Stimulated activated CD8-positive, alpha-beta memory T cell treated with anti-CD3 and anti-CD28 coated beads, Interleukin-2, amount 100 ng/mL, for 1 hour (primary cell): ENCODE measurements around the gene MEGF11.
"Not testable (repeated sequence)": the region's sequence is repeated elsewhere in the genome, so short reads cannot be mapped to it uniquely, and the experiment has no call there.

Source experiments
- DNase-seq, 2 donors: peaks; one replicate each; pipeline ENCODE4 v3.0.0-alpha.2; 2020; ENCODE audit warnings: low read depth in 2 of 2

Gene MEGF11

DNA sequence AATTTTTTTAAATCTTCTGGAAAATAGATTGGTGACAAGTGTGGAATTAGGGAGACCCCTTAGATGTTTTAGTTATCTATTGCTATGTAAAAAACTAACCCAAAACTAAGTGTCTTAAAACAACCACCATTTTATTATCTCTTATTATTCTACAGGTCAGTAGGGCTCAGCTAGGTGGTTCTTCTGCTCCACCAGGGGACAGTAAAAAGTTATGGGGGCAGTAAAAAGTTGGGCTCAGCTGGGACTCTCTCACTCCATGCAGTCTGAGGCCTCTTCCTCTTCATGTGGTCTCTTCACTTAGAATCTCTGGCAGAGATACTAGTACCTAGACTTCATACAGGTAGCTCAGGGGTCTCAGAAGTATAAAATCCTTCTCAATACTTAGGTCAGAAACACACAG, 21.8 kb upstream of the MEGF11 start:
- no peak for DNase-seq

DNA sequence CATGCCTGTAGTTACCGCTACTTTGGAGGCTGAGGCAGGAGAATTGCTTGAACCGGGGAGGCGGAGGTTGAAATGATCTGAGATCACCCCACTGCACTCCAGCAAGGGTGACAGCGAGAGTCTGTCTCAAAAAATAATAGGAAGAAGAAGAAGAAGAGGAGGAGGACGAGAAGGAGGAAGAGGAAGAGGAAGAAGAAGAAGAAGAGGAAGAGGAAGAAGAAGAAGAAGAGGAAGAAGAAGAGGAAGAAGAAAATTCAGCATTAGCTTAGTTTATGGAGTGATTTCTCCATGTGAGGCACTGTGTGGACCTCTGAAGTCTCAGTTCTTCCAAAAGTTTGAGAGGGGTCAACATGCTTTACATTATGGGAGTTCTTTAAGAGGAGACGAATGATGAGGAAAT, 17.4 kb upstream of the MEGF11 start:
- DNase-seq = no peak

DNA sequence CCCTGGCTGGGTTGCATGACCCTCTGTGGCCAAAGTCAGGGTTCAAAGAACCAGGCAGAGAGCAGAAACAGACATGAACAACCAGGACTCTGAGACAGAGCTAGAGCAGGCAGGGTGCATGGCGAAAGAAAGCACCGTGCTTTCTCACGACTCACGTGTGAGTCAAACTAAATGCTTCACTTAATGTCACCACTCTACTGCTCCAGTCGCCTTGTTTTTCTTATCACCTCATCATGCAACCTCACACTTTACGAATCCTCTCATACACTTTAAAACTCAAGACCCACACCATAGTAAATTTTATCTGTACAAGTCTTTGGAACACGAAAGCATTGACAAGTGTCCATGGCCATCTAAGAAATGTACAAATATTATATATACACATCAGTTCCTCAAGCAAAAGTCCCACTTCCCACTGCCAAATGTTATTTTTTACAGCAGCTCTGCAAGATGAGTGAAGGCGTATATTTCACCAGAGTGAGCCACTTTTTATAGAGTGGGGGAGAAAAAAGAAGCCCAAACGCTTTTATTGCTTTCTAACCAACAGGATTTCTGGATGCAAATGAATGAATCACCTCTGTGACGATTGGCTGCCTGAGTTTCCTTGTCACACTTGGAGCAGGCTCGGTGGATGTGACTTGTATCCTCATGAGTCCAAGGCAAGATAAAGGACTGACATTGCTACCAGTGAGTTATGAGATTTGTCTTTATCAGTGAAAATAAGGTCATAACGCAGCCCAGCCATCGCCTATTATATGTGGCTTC, 16.0 kb upstream of the MEGF11 start:
- DNase-seq = no peak

DNA sequence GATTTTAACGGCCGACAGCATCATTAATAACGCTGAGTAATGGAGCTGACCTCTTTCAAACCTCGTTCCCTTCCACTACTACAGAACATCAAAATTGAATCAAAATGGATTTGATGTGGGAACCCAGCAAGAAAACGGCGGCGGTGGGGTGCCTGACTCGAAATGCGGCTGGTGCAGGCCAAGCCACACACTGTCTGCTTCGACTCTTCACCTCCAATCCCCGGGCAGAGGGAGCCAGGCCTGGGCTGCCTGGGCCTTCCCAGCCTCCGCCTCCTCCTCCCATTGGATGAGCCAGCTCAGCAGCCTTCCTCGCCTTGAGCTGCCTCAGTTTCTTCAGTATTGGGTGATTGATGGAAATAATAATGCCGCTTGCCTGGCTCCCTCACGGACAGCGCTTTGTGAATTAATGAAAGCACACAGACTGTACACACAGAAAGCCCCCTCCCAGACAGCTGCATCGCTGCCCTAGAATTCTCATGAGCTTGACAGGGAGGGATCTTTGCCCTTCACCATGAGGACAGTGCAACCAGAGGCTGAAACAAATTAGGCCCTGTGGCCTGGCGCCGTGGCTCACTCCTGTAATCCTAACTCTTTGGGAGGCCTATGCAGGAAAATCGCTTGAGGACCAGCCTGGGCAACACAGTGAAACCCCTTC, 11.4 kb upstream of the MEGF11 start:
- DNase-seq = no peak

DNA sequence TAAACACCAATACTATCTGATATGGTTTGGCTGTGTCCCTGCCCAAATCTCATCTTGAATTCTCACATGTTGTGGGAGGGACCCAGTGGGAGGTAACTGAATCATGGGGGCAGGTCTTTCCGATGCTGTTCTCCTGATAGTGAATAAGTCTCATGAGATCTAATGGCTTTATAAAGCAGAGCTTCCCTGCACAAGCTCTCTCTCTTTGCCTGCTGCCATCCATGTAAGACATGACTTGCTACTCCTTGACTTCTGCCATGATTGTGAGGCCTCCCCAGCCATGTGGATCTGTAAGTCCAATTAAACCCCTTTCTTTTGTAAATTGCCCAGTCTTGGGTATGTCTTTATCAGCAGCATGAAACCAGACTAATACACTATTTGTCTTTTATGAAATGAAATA, 9.3 kb upstream of the MEGF11 start:
- DNase-seq = not testable (repeated sequence)

DNA sequence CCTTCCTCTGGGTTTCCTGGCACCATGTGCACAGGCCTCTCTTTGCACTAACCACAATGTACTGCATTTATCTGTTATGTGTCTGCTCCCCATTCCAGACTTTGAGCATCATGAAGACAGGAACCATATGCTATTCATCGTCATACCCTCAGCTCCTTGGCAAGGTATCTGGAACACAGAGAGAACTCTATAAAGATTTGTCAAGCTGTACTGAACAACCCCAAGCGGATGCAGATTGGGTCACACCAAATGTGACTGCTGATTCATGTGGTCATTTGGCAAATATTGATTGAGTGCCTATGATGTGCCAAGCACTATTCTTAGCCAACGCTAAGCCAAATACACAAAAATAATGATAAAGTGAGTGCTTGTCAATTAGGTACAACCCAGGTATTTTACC, 7.5 kb upstream of the MEGF11 start:
- no peak for DNase-seq

DNA sequence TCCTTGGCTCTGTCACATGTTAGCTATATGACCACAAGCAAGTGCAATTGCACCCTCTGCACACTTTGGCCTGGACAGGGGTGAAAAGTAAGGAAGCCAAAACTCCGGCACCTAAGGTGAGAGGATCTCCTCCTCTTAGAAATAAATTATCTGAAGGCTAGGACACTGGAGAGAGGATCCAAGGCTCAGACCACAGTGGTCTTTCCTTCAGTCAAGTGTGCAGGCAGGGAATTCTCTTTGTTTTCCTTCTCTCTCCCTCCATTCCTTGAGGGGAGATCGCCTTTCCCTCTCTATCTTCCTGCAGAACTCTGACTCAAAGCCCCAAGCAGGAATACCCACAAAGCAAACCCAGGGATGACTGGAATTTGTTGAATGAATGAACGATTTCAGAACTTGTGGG, 3.1 kb upstream of the MEGF11 start:
- no peak for DNase-seq

DNA sequence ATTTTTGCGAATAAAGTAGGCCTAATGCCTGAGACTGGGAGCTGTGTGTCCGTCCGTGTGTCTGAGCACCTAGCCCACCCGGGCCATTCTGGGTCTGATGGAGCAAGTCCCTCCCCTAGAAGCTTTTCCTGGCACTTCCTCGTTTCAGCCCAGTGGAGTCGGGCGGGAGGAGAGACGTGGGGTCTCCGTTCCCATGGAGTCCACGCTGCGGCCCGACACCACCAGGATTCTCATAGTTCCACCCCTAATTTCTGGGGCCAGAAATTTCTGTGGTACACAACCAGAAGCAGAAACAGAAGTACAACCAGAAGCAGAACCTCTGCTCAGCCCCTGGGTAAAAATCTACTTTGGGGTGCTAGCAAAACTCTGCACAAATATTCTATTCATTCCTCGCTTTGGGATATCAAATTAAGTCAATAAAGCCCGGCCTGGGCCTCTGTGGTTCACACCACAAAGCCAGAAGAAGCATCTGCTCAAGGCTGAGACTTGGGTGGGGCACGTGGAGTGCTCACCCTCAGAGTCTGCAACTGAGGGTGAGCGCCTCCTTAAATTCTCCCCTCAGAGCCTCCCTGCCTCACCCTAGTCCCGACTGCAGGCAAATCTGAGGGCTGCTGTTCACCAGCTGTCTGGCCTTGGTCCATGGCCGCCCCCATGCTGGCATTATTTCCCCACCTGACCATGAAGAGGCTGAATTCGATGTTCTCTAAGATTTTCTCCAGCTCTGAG, 1.6 kb upstream of the MEGF11 start:
- DNase-seq = no peak

DNA sequence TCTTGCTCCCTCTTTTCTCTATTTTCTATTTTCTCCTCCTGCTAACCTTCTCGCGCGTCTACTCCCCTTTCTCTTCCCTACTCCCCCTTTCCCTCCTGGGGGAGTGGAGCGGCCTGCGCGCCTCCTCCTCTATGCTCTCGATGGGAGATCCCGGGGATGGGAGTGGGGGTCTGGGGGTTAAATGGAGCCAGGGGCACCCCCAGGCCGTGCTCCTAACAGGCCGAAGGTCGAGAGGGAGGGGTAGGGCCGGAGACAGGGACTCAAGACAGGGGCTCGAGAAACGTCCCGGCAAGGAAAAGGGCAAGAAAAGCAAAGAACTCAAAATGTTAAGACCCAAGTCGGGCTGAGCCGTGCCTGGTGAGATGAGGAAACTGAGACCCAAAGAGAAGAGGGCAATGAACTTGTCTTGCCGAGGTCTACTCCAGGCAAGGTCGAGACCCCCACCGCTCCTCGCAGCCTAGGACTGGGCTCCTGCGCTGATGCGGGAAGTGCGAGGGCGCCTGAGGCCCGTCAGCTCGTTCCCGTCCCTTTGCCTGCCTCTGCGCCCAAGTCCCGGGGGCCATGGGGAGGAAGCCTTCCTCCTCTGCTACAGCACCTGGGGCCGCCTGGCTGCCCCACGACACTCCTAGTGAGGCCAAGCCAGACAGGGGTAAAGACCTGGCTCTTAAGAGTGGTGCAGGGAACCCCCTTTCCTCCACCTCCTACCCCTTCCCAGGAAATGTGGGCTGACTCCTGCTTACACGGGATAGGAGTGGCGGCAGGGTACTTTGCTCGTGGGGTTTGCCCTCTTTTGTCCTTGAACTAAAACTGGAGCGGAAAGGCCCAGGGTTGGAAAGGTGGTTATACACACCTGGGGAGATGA, 770 bp upstream of the MEGF11 start:
- no peak for DNase-seq

DNA sequence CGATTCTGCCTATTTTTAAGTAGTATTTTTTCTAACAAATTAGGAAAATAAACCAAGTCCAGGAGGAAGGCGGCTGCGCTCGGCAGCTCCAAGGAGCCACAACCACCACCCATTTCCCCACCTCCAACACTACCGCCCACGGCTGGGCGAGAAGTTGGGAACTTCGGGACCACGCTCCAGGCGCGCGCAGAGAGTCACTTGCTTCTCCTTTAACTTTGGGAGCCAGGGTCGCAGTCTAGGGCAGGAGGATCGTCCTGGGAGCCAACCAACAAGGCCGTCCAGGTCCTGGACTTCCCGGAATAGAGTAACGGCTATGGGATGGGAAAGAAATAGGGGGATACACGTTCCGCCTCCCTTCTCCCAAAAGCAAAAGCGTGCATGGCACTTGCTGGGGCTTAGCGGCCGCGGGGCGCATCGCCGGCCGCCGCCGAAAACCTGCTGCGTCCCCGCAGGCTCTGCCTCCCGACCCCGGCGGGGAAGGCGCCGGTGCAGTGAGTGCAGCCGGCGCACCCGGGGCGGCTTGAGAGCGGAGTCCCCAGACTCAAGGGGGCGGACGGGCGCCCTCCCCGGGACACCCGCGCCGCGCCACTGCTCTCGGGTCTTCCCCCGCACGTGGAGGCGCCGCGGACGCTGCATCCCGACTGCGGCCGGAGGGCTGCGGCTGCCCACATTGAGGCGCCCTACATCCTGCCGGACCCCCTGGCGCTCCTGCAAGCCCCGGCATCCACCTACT, 699 bp downstream of the MEGF11 start:
- no peak for DNase-seq

DNA sequence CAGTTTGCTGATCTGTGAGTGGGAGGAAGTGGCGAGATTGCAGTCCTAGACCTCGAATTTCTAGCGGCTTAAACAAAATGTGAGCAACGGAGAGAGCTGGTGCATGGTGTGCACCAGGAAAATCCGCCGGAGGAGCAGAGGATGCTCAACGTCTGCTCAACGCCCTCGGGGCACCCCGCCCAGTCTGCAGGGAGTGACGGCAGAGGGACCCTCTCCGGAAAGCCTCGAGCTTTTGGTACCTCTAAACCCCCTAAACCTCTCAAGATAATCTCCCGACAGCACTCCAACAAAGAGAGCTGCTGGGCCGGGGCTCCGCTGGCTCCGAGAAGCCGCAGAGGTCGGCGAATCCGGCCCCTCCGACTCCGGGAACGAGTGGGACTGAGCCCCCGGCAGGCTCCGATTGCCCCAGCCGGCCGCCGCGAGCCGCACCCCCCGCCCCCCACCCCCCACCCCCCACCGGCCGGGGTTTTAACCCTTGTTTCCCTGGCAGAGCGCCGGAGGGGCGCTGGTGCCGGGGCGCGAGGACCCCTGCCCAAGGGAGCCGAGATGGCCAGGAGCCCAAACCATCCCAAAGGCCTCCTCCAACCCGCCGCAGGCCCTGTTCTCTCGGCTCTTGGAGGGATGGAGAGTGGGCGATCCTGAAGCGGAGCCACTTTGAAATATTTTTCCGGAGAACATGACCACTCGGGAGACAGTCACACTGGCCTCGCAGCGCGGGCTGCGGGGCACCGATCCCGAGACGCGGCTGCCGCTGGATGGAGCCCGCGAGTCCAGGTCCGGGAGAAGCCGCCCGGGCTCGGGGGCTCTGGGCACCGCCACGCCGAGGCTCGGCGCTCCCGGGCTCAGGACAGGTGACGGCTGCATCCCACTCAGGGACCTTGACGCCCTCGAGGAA, 1.5 kb downstream of the MEGF11 start:
- DNase-seq = peak in 1 of 2 donors; percentile 12

DNA sequence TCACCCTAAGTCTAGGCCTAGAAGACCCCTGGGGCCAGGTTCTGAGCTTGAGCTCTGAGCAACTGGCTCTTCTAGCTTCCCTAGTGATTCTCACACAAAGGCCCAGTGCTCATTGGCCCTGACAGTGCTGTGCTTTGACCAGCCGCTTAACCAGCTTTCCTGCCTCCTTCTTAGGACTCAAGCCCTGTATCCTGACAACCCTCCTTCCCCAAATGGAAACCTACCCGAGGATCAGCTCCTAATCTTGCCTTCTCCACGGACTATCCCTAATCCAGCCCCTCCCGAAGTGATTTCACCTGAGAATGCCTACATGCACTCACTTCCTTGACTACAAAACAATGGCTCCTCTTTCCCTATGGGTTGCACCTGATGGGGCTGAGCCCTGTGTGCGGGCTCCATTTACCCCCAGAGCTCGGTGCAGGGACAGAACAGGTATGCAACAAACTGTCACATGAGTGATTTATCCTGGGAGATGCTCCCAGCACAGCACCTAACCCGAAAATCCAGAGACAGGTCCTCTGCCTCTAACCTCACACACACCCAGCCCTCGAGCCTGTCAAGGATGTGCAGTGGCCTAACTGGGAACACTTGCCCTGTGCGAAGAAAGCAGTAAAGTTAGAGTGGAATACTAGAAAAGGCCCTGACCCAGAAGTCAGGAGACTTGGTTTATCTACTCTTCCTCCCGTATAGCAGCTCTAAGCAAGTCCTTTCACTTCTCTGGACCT, 2.3 kb downstream of the MEGF11 start:
- DNase-seq = no peak

DNA sequence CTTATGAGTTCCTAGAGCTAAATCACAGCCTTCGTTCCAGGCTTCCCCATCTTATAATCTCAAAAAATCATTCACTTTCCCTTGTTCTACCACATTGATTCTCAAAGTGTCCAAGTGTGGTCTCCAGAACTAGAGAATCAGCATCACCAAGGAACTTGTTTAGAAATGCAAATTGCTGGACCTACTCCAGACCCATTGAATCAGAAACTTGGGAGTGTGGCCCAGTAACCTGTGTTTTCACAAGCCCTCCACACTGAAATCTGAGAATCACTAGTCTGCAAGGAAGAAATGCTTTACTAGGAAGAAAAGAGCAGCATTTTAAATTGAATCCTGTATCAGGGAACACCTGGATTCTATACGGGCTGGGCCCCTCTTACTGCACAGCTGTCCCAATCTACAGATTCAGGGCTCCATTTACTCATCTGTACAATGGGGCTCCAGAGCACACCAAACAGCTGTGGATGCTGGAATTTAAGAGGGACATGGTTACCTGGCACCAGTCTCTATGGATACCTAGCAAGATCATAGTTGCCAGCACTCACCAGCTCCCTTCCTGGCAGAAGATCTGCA, 3.9 kb downstream of the MEGF11 start:
- no peak for DNase-seq

DNA sequence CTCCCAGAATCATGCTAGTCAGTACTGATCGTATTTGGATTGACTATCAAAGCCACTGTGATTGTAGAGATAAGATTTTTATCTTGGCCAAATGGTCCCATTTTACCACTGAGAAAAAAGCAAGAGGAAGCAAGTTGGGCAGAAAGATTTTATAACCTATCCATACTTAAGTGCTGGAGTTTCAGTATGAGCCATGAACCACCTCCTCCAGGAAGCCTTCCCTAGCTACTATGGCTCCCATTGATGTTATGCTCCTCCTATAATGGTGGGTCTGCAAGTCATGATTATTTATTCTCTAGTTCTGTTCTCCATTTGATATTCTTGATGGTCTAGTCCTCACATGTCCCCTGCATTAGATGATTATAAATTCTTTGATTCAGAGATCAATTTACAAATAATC, 6.6 kb downstream of the MEGF11 start:
- DNase-seq = no peak

DNA sequence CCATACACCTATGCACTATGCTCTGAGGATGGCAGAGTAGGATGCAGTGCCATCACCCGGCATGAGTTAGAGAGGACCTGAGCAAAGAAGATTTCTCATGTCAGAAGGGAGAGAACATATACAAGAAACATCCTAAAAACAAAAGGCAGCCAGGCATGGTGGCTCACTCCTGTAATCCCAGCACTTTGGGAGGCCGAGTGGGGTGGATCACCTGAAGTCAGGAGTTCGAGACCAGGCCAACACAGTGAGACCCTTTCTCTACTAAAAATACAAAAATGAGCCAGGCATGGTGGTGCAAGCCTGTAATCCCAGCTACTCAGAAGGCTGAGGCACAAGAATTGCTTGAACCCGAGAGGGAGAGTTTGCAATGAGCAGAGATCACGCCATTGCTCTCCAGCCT, 7.7 kb downstream of the MEGF11 start:
- not testable (repeated sequence) for DNase-seq

DNA sequence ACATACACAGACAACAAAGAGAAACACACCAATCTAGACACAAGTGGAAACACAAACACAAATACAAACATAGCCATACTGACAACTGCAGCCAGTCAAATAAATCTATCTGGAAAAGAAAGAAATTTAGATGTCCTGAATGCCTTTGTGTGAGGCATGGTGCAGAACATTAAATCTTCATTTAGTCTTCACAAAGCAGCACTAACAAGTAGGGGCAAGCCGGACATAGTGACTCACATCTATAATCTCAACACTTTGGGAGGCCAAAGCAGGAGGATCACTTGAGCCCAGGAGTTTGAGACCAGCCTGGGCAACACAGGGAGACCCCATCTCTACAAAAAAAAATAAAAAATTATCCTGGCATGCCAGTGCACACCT, 11.7 kb downstream of the MEGF11 start:
- DNase-seq = no peak

DNA sequence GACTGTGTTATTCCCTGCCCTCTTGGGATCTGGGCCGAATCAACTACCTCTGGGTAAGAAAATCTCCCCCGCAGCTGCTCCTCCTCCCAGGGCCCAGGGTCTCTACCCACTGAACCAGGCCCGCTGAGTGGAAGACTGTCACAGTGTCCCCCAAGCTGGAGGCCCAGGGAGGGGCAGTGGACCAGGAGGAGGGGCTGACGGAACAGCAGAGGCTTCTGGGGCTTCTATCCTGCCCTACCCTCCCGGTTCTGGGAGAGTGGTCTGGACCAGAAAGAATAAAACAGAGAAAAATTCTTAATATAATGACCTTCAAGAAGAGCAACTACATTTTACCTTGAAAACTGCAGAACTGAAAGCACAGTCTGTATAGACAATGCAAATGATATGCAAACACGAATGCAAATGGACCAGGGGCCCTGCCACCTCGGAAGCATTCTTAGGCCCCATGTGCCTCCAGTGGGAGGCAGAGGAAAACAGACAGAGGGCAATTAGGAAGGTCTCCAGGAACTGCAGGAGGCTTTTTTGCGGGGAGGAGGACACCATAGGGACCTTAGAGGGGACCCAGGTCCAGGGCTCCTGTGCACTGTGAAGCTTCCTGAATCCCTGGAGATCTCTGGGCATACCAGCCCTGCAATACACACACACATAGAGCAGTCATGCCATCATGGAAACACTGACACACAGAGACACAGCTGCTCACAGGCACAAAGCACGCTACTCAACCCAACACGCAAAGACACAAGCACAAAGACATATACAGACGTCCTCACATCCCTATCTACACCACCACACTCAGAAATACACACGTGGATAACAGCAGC, 12.3 kb downstream of the MEGF11 start:
- DNase-seq = no peak

DNA sequence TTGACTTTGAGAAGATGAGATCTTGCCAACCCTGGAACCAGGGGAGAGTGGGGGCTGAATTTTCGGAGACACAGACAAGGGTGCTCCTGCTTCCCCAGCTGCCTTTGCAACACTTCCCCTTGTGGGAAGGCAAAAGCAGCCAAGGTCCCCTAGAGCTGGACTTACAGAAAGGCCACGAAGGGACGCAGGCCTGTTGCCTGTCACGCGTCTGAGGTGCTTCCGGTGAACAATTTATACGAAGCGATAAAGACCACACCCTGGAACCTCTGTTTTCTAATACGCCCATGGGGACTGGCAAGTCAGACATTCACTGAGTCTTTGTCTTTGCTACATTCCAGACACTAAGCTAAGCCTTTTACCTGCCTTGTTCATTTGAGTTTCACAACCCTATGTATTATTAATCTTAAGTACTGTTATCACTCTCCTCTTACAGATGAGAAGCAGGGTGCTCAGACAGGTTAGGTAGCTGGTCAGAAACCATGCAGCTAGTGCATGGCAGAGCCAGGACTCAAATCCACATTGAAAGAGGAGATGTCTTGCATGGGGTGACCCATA, 13.2 kb downstream of the MEGF11 start:
- DNase-seq = no peak
